ENCODE data around the gene THADA.

THADA gene

GRCh38 chr2:43526994-43527393, 68.8 kb downstream of the THADA start:
- Histone ChIP-seq H3K36me3 (ENCODE audit: insufficient read depth, low read length) (peaks cover 30% of the 10 kb centered on the region), H3K27ac (ENCODE audit: low read depth, low read length, poor library complexity, severe bottlenecking) (no peak overlapping the region), H3K4me2 (ENCODE audit: low read length) (no peak overlapping the region), H3K9me3 (ENCODE audit: low read length) (peaks cover 3% of the 10 kb centered on the region; the same call in 1 of the 2 replicates), H3K9me2 (ENCODE audit: low read depth, low read length) (no peaks in the 10 kb centered on the region), H3F3A (ENCODE audit: insufficient read depth, low read length) (no peaks in the 10 kb centered on the region), H3K9ac (ENCODE audit: low read length) (no peak overlapping the region), H3K4me3 (ENCODE audit: low read depth, low read length, poor library complexity, severe bottlenecking) (no peak overlapping the region), H3K27me3 (ENCODE audit: insufficient read depth, low read length) (no peaks in the 10 kb centered on the region), H2AFZ (ENCODE audit: low read length) (no peak overlapping the region), H4K20me1 (ENCODE audit: insufficient read depth, low read length) (no peaks in the 10 kb centered on the region), H3K4me1 (ENCODE audit: insufficient read depth, low read length, severe bottlenecking) (no peaks in the 10 kb centered on the region), H3K79me2 (ENCODE audit: insufficient read depth, low read length) (no peaks in the 10 kb centered on the region)
- TF ChIP-seq CTCF (IDR thresholded peaks at IDR 0.05; ENCODE audit: low read length) (no peak), EZH2 (IDR thresholded peaks at IDR 0.05; ENCODE audit: borderline replicate concordance, low read length) (no peak)

- Histone ChIP-seq H3K4me1 (ENCODE audit: insufficient read depth, low read length, severe bottlenecking) (no peaks in the 10 kb centered on the region), H3K36me3 (ENCODE audit: insufficient read depth, low read length) (peaks cover 30% of the 10 kb centered on the region), H3K4me2 (ENCODE audit: low read length) (no peak overlapping the region), H3K9ac (ENCODE audit: low read length) (no peak overlapping the region), H4K20me1 (ENCODE audit: insufficient read depth, low read length) (no peaks in the 10 kb centered on the region), H3K4me3 (ENCODE audit: low read depth, low read length, poor library complexity, severe bottlenecking) (no peak overlapping the region), H3K79me2 (ENCODE audit: insufficient read depth, low read length) (no peaks in the 10 kb centered on the region), H3K27ac (ENCODE audit: low read depth, low read length, poor library complexity, severe bottlenecking) (no peak overlapping the region), H2AFZ (ENCODE audit: low read length) (no peak overlapping the region), H3K9me2 (ENCODE audit: low read depth, low read length) (no peaks in the 10 kb centered on the region), H3K27me3 (ENCODE audit: insufficient read depth, low read length) (no peaks in the 10 kb centered on the region), H3F3A (ENCODE audit: insufficient read depth, low read length) (no peaks in the 10 kb centered on the region), H3K9me3 (ENCODE audit: low read length) (peaks cover 3% of the 10 kb centered on the region; the same call in 1 of the 2 replicates)
- no peak for TF ChIP-seq CTCF (IDR thresholded peaks at IDR 0.05; ENCODE audit: low read length)
These were observed 70.3 kb downstream of the THADA start for GRCh38 chr2:43525506-43525905.

- Histone ChIP-seq H3K4me2 (ENCODE audit: low read length) (no peak overlapping the region), H2AFZ (ENCODE audit: low read length) (no peak overlapping the region), H3K4me1 (ENCODE audit: insufficient read depth, low read length, severe bottlenecking) (no peaks in the 10 kb centered on the region), H4K20me1 (ENCODE audit: insufficient read depth, low read length) (no peaks in the 10 kb centered on the region), H3K27ac (ENCODE audit: low read depth, low read length, poor library complexity, severe bottlenecking) (no peak overlapping the region), H3K9me3 (ENCODE audit: low read length) (peaks cover 3% of the 10 kb centered on the region; the same call in 1 of the 2 replicates), H3K9me2 (ENCODE audit: low read depth, low read length) (no peaks in the 10 kb centered on the region), H3K79me2 (ENCODE audit: insufficient read depth, low read length) (no peaks in the 10 kb centered on the region), H3K36me3 (ENCODE audit: insufficient read depth, low read length) (peaks cover 30% of the 10 kb centered on the region), H3K27me3 (ENCODE audit: insufficient read depth, low read length) (no peaks in the 10 kb centered on the region), H3K4me3 (ENCODE audit: low read depth, low read length, poor library complexity, severe bottlenecking) (no peak overlapping the region), H3F3A (ENCODE audit: insufficient read depth, low read length) (no peaks in the 10 kb centered on the region), H3K9ac (ENCODE audit: low read length) (no peak overlapping the region)
- TF ChIP-seq CTCF (IDR thresholded peaks at IDR 0.05; ENCODE audit: low read length) (0 out of 2 replicates have a peak, but pooled peaks have one; percentile 20), EZH2 (IDR thresholded peaks at IDR 0.05; ENCODE audit: borderline replicate concordance, low read length) (no peak)
These were observed 71.5 kb downstream of the THADA start for GRCh38 chr2:43524177-43524965.
